Fibroblast of peridontal ligament (primary cell): ENCODE measurements around the gene PNMA1.

Experiments used
- DNase-seq: peaks from one replicate; pipeline ENCODE4 v3.0.0-alpha.2; 2010; ENCODE audit errors: extremely low read depth

Gene PNMA1, protein sequence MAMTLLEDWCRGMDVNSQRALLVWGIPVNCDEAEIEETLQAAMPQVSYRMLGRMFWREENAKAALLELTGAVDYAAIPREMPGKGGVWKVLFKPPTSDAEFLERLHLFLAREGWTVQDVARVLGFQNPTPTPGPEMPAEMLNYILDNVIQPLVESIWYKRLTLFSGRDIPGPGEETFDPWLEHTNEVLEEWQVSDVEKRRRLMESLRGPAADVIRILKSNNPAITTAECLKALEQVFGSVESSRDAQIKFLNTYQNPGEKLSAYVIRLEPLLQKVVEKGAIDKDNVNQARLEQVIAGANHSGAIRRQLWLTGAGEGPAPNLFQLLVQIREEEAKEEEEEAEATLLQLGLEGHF

GRCh38 chr14:73713803-73714655 lies at the start of gene PNMA1:
Gene PNMA1, minus strand, starts transcription at chr14:73714384. Its CDS starts 745 bp downstream, at chr14:73713639.
- peak; percentile 61 for DNase-seq

GRCh38 chr14:73763396-73763795 lies 49.2 kb upstream of the PNMA1 start:
- DNase-seq = no peak

GRCh38 chr14:73762375-73762822 lies 48.2 kb upstream of the PNMA1 start:
- DNase-seq = no peak

GRCh38 chr14:73761618-73762355 lies 47.6 kb upstream of the PNMA1 start:
- no peak for DNase-seq

- no peak for DNase-seq
Observed at GRCh38 chr14:73760598-73761586, 46.7 kb upstream of the PNMA1 start.

- DNase-seq = peak; percentile 99
Observed at GRCh38 chr14:73759714-73760597, 45.8 kb upstream of the PNMA1 start.

DNA sequence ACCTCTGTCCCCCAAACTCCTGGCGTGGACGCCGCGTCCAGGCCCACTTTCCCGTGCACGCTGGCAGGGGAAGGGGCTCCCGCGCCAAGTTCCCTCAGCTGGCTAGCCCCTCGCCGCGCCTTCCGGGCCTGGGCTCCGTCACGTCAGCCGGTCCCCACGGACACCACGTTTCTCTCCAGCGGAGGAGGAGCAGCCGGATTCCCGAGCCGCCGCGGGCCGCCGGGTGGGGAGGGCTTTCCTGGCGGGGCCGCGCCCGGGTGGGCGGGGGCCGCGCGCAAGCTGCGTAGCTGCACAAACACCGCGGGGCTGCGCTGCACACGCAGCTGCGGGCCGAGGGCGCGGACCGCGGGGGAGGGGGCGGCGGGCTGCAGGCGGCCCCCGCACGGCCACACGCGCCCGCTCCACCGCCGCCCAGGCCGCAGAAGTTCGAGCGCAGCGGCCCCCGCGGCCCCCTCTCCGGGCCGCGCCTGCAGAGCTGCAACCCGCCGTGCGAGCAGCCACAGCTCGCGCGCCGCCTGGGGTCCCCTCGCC lies 45.1 kb upstream of the PNMA1 start:
- peak; percentile 55 for DNase-seq

DNA sequence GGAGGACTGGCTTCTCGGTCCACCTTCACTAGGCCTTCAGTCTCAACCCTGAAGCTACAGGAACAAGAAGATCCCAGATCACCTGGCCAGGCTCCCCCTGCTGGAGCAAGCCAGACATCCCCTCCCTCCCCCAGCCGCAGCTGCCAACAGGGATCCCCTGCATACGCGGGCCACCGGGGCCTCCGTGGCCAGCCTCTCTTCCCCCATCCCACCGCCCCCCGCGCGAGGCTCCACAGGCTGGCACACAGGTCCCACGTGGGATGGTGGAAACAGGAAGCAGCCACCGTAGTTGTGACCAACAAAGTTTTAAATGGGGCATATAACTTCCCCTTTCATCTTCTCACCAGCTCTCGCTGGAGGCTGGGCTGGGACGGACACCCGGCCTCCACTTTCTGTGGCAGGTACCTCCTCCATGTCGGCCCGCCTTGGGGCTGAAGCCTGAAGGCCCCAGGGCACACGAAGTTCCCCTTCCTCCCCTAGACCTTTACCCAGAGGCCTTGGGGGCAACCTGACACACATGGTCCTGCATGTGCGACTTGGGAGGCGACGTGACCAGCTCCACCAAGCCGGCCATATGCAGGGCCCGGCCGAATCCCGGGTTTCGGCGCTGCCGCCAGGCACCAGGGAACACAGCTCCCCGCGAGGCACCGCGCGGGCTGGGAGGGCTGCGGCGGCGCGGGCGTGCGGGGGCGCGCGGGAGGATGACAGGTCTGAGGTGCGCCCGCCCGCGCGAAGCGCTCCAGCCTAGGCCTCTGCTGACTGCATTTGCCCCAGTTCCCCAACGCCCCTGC lies 44.4 kb upstream of the PNMA1 start:
- DNase-seq = no peak

DNA sequence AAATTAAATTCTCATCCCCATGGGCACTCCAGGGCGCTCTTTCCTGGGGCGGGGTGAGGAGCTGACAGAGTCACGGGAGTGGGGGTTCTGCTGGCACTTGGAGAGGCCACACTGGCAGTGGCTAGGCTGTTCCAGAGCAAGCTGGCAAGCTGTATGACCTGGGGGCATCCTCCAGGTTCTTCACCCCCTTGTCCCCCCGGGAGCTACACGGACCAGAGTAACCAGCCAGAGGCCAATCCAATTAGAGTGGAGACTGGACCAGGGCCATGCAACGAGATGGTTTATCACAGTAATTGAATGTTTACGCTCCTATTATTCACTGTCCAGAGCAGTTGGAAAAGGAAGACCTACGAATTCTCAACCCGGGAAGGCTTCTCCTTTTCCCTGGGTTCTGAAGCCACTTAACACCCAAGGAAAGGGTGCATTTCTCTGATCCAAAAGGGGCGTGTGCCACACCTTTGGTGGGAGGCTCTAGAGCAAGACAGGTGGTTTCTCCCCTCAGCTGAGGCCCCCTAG lies 43.8 kb upstream of the PNMA1 start:
- no peak for DNase-seq

DNA sequence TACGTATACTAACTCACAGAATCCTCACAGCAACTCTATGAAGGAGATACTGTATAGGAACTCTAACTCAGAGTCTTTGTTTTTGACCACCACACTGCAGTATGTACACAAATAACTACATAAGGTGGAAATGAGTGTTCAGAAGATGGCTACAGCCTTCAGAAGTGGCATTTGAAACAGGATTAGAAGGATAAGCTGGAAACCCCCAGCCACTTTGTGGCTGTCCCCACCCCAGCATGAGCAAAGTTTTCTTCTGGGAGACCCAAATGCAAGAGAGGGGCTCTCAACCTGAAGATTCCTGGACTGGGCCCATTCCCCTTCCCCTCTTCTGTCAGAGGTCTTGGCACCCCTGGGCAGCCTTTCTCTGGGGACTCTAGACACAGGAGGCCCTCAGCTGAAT lies 43.2 kb upstream of the PNMA1 start:
- DNase-seq = no peak

DNA sequence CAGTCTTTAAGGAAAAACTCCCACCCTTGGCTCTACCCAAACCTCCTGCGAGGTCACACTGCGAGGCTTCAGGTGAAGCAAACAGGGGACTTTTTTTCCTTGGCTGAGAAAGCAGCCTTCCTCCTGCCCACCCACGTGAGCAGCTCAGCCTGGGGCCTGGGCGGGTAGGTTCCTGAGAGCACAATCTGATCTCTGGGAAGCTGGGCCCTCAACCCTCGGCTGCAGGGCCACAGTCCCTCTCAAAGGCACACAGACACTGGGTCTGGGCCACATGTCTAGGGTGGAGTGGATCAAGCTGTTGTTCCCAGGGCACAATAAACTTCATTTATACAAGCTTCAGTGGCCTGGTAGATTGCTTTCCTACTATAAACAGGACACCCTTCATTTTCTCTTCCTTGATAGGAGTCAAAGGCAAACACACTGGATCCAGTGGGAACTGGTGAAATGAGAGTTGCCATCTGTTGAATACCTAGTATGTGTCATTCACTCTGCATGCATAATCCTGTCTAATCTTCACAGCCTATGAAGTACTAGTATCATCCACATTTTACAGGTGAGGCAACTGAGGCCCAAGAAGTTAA lies 41.3 kb upstream of the PNMA1 start:
- DNase-seq = no peak

DNA sequence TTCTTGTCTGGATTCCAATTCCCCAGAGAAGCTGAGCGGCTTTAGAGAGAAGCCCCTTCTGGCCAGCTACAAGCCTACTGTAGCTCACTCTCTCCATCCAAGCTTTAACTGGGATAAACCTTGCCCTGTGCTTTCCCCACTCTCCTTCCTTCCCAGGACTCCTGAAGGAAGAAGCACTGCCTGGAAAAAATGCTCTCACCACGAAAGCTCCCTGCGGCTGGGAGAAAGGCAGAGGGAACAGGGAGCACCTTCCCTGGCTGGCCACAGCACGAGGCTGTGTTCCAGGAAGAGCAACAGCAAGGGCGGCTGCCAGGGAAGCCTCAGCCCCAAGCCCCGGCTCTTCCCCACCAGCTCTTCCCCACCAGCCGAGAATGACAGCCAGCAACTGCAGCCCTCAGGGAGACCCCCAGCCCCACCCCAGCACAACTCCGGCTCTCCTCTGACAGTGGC lies 40.8 kb upstream of the PNMA1 start:
- DNase-seq = peak; percentile 58

DNA sequence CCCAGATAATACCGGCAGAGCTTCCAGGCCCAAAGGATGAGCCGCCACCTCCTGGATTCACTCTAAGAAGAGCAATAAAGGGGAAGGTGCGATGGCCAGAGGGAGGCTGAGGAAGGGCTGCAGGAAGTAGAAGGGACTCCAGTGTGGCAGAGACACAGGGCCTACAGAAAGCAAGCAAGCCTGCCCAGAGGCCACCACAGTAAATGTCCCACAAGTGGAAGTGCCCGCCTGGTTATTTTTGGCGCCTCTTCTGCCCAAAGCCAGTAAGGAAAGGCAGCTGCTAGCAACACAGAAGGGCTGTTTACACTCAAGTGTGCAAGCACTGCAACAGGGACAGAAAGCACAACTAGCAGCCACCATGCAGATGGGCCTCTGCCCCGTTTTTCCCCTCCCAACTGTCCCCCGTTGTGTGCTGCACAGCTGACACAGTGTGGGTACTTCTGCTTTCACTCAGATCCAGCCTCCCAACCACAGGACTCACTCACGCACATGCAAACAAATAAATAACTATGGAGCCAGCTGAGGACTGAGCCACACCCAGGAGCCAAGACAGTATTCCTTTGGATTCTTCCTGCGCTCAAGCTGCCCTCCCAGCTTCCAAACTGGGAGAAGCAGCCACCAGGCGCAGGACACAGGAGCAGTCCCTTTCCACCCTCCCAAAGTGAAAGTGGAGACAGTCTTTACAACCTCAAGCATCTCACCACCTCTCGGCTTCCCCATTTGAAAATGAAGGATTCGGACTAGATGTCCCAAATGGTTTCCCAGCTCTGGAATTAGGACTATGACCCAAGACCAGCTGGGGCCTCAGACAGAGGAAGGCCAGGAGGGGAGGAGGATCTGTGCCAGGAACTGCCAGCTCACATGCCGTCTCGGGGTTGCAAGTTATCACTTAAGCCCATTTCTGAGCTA lies 40.0 kb upstream of the PNMA1 start:
- DNase-seq = peak; percentile 40

DNA sequence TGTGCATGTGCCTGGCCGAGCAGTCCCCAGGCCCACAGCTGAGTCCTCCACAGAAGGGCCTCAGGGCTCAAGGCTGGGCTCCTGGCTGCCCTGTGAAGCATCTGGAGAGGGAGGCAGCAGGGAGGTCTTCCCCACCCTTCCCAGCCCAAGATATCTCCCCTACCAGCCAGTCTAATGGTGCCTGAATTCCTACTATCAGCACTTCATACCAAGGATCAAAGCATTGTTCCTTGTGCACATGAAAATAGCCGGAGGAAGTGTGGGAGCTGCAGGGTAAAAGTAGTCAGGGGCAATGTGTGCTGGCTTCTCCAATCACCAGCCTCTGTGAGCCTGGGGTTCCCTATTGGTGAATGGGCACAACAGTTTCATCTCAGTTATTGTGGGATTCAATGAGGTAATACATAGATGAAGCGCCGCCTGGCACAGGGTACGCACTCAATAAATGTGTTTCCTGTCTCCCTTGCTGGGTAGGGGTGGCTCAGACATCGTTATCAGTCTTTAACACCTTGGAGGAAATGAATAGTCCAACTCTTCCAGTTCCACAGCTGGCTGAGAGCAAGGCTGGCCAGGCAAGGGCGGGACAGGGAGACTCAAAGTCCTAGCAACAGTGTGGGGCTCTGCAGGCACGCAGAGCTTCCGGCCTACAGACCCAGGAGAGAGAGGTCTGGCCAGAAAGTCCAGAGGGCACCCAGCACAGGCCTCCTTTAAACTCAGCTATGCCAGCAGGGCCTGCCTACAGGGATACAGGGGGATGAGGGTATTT lies 39.1 kb upstream of the PNMA1 start:
- DNase-seq = no peak

GRCh38 chr14:73752297-73752992 lies 38.3 kb upstream of the PNMA1 start:
- peak; percentile 77 for DNase-seq
